Measurements from ENCODE around the gene OR1J1.

Gene OR1J1

GRCh38 chr9:122444041-122444733 lies 33.5 kb downstream of the OR1J1 start:
- peak; percentile 8 for DNase-seq (ENCODE audit: low read depth)

- no peak for DNase-seq (ENCODE audit: low read depth)
Measured at GRCh38 chr9:122442568-122442967, 35.2 kb downstream of the OR1J1 start.

Measured in ELR (cell line).